HepG2 (cell line): ENCODE data around the gene ADAT3. TPM values are rescaled to one million over a fixed set of nuclear protein-coding genes. Genes with fewer than 3 reads are reported as not detected.

ENCODE experiments used
- TOPORS ChIP-seq: sonication (generic); formaldehyde crosslinking; IDR thresholded peaks from 2 replicates; pipeline ENCODE4 v1.8.0; 2023; ENCODE audit warnings: mild to moderate bottlenecking, missing genetic modification reagents
- ZBTB38 ChIP-seq: sonication (generic); formaldehyde crosslinking; IDR thresholded peaks from 2 replicates; pipeline ENCODE4 v1.5.1; 2020; ENCODE audit warnings: mild to moderate bottlenecking, missing genetic modification reagents
- ZBTB7A ChIP-seq: sonication (generic); formaldehyde crosslinking; IDR thresholded peaks from 2 replicates; pipeline ENCODE4 v1.8.0; 2022; ENCODE audit warnings: mild to moderate bottlenecking, missing genetic modification reagents
- ZNF251 ChIP-seq: sonication (generic); formaldehyde crosslinking; IDR thresholded peaks from 2 replicates; pipeline ENCODE4 v1.9.0; 2021; ENCODE audit warnings: mild to moderate bottlenecking, missing genetic modification reagents
- ZNF414 ChIP-seq: sonication (generic); formaldehyde crosslinking; IDR thresholded peaks from 2 replicates; pipeline ENCODE4 v1.5.0; 2020; ENCODE audit warnings: missing genetic modification reagents
- ZNF430 ChIP-seq: sonication (generic); formaldehyde crosslinking; IDR thresholded peaks from 2 replicates; pipeline ENCODE4 v1.9.0; 2021; ENCODE audit warnings: mild to moderate bottlenecking, missing genetic modification reagents
- ZNF713 ChIP-seq: sonication (generic); formaldehyde crosslinking; IDR thresholded peaks from 2 replicates; pipeline ENCODE4 v1.4.0; 2020; ENCODE audit warnings: mild to moderate bottlenecking, missing genetic modification reagents
- polyA plus RNA-seq, 8 experiments: library from polyadenylated mRNA; depleted of rRNA in 3 of 8; stranded (reverse) in 7 of 8; unstranded in 1 of 8; fragments of >200 nt; fragmentation: Illumina TruSeq in 4 of 8; extraction: Trizol in 4 of 8; gene quantifications; 2 replicates each; pipeline versions ENCODE4 v1.2.1 to v1.2.3, GENCODE V29; 2011 to 2016; ENCODE audit warnings: low read depth in 4 of 8, missing spikeins in 1 of 8, mixed read lengths in 1 of 8; ENCODE audit not compliant: insufficient read depth in 1 of 8
- total RNA-seq, 5 experiments: library from RNA; depleted of rRNA; stranded (reverse); fragments of >200 nt; fragmentation: Illumina TruSeq; extraction: Trizol; gene quantifications; 2 replicates each; pipeline ENCODE4 v1.2.3, GENCODE V29; 2016; ENCODE audit warnings: low read depth in 1 of 5
- TF ChIP-seq, protein P1 (sequence below): sonication (generic); formaldehyde crosslinking; IDR thresholded peaks from 2 replicates; pipeline ENCODE4 v1.5.1; 2020; ENCODE audit warnings: mild to moderate bottlenecking, missing genetic modification reagents, borderline replicate concordance
- TF ChIP-seq, protein P2 (sequence below): sonication (generic); formaldehyde crosslinking; IDR thresholded peaks from 2 replicates; pipeline ENCODE4 v1.8.1; 2022; ENCODE audit warnings: mild to moderate bottlenecking, missing genetic modification reagents
- TF ChIP-seq, protein P3 (sequence below): sonication (generic); formaldehyde crosslinking; IDR thresholded peaks from 2 replicates; pipeline ENCODE4 v1.4.0; 2020; ENCODE audit warnings: mild to moderate bottlenecking, missing genetic modification reagents

The ADAT3 gene
- total and polyA plus RNA-seq, 2 of the 13 experiments (the other 11 are each of a cell fraction or from before 2014, with no cell fraction given) = 0.95 to 3.5 TPM

DNA sequence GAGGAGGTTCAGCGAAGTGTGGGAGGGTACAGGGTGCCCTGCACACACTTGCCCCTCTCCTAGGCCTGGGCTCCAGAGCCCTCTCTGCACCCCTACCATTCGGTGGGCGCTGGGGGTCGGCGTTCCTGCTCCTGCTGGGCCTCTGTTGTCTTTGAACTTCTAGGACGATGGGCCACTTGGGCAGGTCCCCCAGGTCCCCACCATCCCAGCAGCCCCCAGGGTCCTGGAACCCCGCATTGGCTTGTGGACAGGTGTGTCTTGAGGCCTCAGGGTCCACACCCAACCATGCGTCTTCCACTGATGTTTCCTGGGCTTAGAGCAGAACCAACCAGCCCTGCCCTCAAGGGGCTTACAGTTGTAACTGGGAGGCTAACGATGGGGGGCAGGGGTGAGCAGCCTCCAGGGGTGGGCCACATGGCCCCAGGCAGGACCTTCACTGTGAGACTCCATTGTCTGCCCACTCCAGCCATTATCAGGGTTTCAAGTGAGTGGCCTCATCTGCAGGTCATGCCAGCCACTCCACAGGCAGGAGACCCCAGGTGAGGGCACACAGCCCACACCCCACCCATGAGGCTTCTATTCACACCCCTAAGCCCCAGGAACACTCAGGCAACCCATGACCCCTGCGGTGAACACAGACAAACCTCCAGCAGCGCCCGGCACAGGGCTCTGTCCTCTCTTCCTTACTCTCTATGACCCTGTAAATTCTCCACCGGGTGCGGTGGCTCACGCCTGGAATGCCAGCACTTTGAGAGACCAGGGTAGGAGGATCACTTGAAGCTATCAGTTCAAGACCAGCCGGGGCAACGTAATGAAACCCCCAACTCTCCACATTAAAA lies 39.8 kb upstream of the ADAT3 start (continued):
- TF ChIP-seq ZNF414 (CRISPR knock-in tag) (0 out of 2 replicates have a peak, but pooled peaks have one; percentile 64), ZBTB38 (CRISPR knock-in tag) (0 out of 2 replicates have a peak, but pooled peaks have one; percentile 70), ZBTB7A (CRISPR knock-in tag) (no peak; the same call in 1 of the 2 replicates), TOPORS (CRISPR knock-in tag) (no peak), ZNF713 (CRISPR knock-in tag) (no peak), ZNF430 (CRISPR knock-in tag) (0 out of 2 replicates have a peak, but pooled peaks have one; percentile 12), ZNF251 (CRISPR knock-in tag) (no peak)
- TF ChIP-seq, protein P1, sequence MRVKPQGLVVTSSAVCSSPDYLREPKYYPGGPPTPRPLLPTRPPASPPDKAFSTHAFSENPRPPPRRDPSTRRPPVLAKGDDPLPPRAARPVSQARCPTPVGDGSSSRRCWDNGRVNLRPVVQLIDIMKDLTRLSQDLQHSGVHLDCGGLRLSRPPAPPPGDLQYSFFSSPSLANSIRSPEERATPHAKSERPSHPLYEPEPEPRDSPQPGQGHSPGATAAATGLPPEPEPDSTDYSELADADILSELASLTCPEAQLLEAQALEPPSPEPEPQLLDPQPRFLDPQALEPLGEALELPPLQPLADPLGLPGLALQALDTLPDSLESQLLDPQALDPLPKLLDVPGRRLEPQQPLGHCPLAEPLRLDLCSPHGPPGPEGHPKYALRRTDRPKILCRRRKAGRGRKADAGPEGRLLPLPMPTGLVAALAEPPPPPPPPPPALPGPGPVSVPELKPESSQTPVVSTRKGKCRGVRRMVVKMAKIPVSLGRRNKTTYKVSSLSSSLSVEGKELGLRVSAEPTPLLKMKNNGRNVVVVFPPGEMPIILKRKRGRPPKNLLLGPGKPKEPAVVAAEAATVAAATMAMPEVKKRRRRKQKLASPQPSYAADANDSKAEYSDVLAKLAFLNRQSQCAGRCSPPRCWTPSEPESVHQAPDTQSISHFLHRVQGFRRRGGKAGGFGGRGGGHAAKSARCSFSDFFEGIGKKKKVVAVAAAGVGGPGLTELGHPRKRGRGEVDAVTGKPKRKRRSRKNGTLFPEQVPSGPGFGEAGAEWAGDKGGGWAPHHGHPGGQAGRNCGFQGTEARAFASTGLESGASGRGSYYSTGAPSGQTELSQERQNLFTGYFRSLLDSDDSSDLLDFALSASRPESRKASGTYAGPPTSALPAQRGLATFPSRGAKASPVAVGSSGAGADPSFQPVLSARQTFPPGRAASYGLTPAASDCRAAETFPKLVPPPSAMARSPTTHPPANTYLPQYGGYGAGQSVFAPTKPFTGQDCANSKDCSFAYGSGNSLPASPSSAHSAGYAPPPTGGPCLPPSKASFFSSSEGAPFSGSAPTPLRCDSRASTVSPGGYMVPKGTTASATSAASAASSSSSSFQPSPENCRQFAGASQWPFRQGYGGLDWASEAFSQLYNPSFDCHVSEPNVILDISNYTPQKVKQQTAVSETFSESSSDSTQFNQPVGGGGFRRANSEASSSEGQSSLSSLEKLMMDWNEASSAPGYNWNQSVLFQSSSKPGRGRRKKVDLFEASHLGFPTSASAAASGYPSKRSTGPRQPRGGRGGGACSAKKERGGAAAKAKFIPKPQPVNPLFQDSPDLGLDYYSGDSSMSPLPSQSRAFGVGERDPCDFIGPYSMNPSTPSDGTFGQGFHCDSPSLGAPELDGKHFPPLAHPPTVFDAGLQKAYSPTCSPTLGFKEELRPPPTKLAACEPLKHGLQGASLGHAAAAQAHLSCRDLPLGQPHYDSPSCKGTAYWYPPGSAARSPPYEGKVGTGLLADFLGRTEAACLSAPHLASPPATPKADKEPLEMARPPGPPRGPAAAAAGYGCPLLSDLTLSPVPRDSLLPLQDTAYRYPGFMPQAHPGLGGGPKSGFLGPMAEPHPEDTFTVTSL (CRISPR knock-in tag) = no peak
- TF ChIP-seq, protein P2, sequence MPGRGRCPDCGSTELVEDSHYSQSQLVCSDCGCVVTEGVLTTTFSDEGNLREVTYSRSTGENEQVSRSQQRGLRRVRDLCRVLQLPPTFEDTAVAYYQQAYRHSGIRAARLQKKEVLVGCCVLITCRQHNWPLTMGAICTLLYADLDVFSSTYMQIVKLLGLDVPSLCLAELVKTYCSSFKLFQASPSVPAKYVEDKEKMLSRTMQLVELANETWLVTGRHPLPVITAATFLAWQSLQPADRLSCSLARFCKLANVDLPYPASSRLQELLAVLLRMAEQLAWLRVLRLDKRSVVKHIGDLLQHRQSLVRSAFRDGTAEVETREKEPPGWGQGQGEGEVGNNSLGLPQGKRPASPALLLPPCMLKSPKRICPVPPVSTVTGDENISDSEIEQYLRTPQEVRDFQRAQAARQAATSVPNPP (CRISPR knock-in tag) = no peak
- TF ChIP-seq, protein P3, sequence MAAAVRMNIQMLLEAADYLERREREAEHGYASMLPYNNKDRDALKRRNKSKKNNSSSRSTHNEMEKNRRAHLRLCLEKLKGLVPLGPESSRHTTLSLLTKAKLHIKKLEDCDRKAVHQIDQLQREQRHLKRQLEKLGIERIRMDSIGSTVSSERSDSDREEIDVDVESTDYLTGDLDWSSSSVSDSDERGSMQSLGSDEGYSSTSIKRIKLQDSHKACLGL (CRISPR knock-in tag) = peak; percentile 4; the same call in 1 of the 2 replicates
